HEK293 (cell line): ENCODE results near the gene RNU6-7.

ENCODE experiments used
- CTCF ChIA-PET: fragments of 350-600 bp; formaldehyde crosslinking; extraction: SDS; loops from one replicate; lab custom pipeline; 2021; ENCODE audit warnings: antibody characterized with exemption; lab: Yijun Ruan, JAX
- POLR2A ChIA-PET: fragments of 300-600 bp; formaldehyde crosslinking; extraction: SDS; loops from one replicate; lab custom pipeline; 2020; ENCODE audit warnings: antibody characterized with exemption, inconsistent platforms; lab: Yijun Ruan, JAX
- H3K27ac ChIP-seq: fragments of 200-500 bp; sonication (Bioruptor generic); 2 replicates; pipeline ENCODE4 v1.5.1; 2014; ENCODE audit warnings: low read depth, low read length, control low read depth, inconsistent platforms; ENCODE audit errors: extremely low read depth
- H3K36me3 ChIP-seq, 2 experiments: fragments of 200-500 bp in 1 of 2; sonication (Bioruptor generic) in 1 of 2; 1 replicate in 1 of 2; 2 replicates in 1 of 2; pipeline ENCODE4 v1.5.1; 2014 to 2017; ENCODE audit warnings: inconsistent platforms in 2 of 2, low read length in 2 of 2; ENCODE audit not compliant: control insufficient read depth in 2 of 2, insufficient read depth in 1 of 2
- H3K4me1 ChIP-seq: fragments of 200-500 bp; sonication (Bioruptor generic); 2 replicates; pipeline ENCODE4 v1.5.1; 2014; ENCODE audit warnings: mild to moderate bottlenecking, low read length, inconsistent platforms; ENCODE audit not compliant: control insufficient read depth, insufficient read depth
- H3K4me3 ChIP-seq: 2 replicates; pipeline ENCODE4 v1.5.1; 2011; ENCODE audit warnings: low read depth, mild to moderate bottlenecking, control low read depth, low read length, moderate library complexity
- H3K9me3 ChIP-seq: fragments of 200-500 bp; sonication (Bioruptor generic); 2 replicates; pipeline ENCODE4 v1.5.1; 2014; ENCODE audit warnings: low read depth, low read length, inconsistent platforms; ENCODE audit not compliant: control insufficient read depth, insufficient read depth
- CTCF ChIP-seq: fragments of 450-650 bp; formaldehyde crosslinking; IDR thresholded peaks from 2 replicates; pipeline ENCODE4 v1.5.1; 2016; ENCODE audit warnings: missing biosample characterization, missing genetic modification characterization
- GLIS2 ChIP-seq: fragments of 450-650 bp; formaldehyde crosslinking; IDR thresholded peaks from 2 replicates; pipeline ENCODE4 v1.5.1; 2016; ENCODE audit warnings: missing biosample characterization, missing genetic modification characterization
- KLF9 ChIP-seq: fragments of 450-650 bp; formaldehyde crosslinking; IDR thresholded peaks from 2 replicates; pipeline ENCODE4 v1.5.1; 2016; ENCODE audit warnings: missing biosample characterization, missing genetic modification characterization, low read depth
- SP7 ChIP-seq: fragments of 450-650 bp; formaldehyde crosslinking; IDR thresholded peaks from 2 replicates; pipeline ENCODE4 v1.5.1; 2016; ENCODE audit warnings: missing biosample characterization, missing genetic modification characterization
- WT1 ChIP-seq: fragments of 450-650 bp; formaldehyde crosslinking; IDR thresholded peaks from 2 replicates; pipeline ENCODE4 v1.5.1; 2016; ENCODE audit warnings: missing biosample characterization, missing genetic modification characterization
- ZBTB17 ChIP-seq: fragments of 450-650 bp; formaldehyde crosslinking; IDR thresholded peaks from 2 replicates; pipeline ENCODE4 v1.5.1; 2016; ENCODE audit warnings: missing biosample characterization, missing genetic modification characterization
- ZFP37 ChIP-seq: fragments of 450-650 bp; formaldehyde crosslinking; IDR thresholded peaks from 2 replicates; pipeline ENCODE4 v1.5.1; 2016; ENCODE audit warnings: missing biosample characterization, missing genetic modification characterization
- ZIC2 ChIP-seq: fragments of 450-650 bp; formaldehyde crosslinking; IDR thresholded peaks from 2 replicates; pipeline ENCODE4 v1.5.1; 2016; ENCODE audit warnings: missing biosample characterization, missing genetic modification characterization
- ZNF10 ChIP-seq: fragments of 450-650 bp; formaldehyde crosslinking; IDR thresholded peaks from 2 replicates; pipeline ENCODE4 v1.5.1; 2017; ENCODE audit warnings: missing biosample characterization, missing genetic modification characterization
- ZNF138 ChIP-seq: fragments of 450-650 bp; formaldehyde crosslinking; IDR thresholded peaks from 2 replicates; pipeline ENCODE4 v1.5.1; 2016; ENCODE audit warnings: missing biosample characterization, missing genetic modification characterization, borderline replicate concordance
- ZNF19 ChIP-seq: fragments of 450-650 bp; formaldehyde crosslinking; IDR thresholded peaks from 2 replicates; pipeline ENCODE4; 2016; ENCODE audit warnings: missing biosample characterization, missing genetic modification characterization, low read depth
- ZNF302 ChIP-seq: fragments of 450-650 bp; formaldehyde crosslinking; IDR thresholded peaks from 2 replicates; pipeline ENCODE4 v1.5.1; 2016; ENCODE audit warnings: missing biosample characterization, missing genetic modification characterization, low read depth
- ZNF350 ChIP-seq: fragments of 450-650 bp; formaldehyde crosslinking; IDR thresholded peaks from 2 replicates; pipeline ENCODE4 v1.5.0; 2017; ENCODE audit warnings: missing biosample characterization, mild to moderate bottlenecking, missing genetic modification characterization
- ZNF426 ChIP-seq: fragments of 450-650 bp; formaldehyde crosslinking; IDR thresholded peaks from 2 replicates; pipeline ENCODE4 v1.5.1; 2017; ENCODE audit warnings: missing biosample characterization, missing genetic modification characterization, mild to moderate bottlenecking, inconsistent platforms, moderate library complexity
- ZNF518A ChIP-seq: fragments of 450-650 bp; formaldehyde crosslinking; conservative IDR thresholded peaks from 2 replicates; pipeline ENCODE4 v1.5.1; 2016; ENCODE audit warnings: low read depth, missing biosample characterization, missing genetic modification characterization
- ZNF596 ChIP-seq: fragments of 450-650 bp; IDR thresholded peaks from 2 replicates; pipeline ENCODE4 v1.5.0; 2018; ENCODE audit warnings: missing biosample characterization, mild to moderate bottlenecking, missing genetic modification characterization, moderate library complexity
- ZNF600 ChIP-seq: fragments of 450-650 bp; formaldehyde crosslinking; IDR thresholded peaks from 2 replicates; pipeline ENCODE4 v1.5.1; 2016; ENCODE audit warnings: missing biosample characterization, missing genetic modification characterization
- ZNF645 ChIP-seq: fragments of 450-650 bp; formaldehyde crosslinking; IDR thresholded peaks from 2 replicates; pipeline ENCODE4; 2016; ENCODE audit warnings: missing biosample characterization, missing genetic modification characterization
- ZNF768 ChIP-seq: fragments of 450-650 bp; formaldehyde crosslinking; IDR thresholded peaks from 2 replicates; pipeline ENCODE4 v1.5.1; 2018; ENCODE audit warnings: missing biosample characterization, mild to moderate bottlenecking, missing genetic modification characterization
- ZSCAN30 ChIP-seq: fragments of 450-650 bp; IDR thresholded peaks from 2 replicates; pipeline ENCODE4 v1.5.1; 2018; ENCODE audit warnings: missing biosample characterization, mild to moderate bottlenecking, missing genetic modification characterization, moderate library complexity
- ZSCAN4 ChIP-seq: fragments of 450-650 bp; formaldehyde crosslinking; IDR thresholded peaks from 2 replicates; pipeline ENCODE4 v1.5.1; 2017; ENCODE audit warnings: missing biosample characterization, missing genetic modification characterization
- ZXDB ChIP-seq: fragments of 450-650 bp; formaldehyde crosslinking; IDR thresholded peaks from 2 replicates; pipeline ENCODE4 v1.5.1; 2016; ENCODE audit warnings: missing biosample characterization, missing genetic modification characterization

RNU6-7 gene

DNA sequence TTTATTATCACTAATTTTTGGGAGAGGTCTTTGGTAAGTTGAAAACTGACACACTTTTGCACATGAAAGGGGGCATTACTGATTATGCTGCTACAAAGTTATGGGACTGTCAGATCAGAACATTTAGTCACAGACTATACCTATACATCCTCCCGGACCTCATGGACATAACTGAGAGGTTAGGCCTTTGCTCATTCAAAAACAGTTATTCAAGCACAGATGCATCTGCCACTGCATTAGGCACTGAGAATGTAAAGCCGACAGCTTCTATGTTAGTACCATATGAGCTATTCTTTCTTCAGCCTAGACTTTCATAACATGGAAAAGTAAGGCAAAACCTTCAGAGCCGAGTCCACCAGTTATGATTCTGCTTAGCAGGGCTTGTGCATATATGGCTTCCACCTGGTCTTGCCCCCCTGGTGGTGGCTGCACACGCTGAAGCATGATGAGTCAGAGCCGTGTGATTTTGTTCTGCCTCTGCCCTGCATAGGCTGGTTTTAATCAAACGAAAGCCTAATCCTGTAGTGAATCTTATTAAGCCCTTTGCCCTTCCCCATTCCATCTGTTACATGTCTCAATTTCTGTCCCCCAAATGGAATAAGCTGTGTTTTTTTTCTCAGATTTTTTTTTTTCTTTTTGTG is 23.0 kb downstream of the RNU6-7 start (continued):
- TF ChIP-seq ZXDB (tag by site-specific recombination) (peak; percentile 20), ZSCAN4 (peak; percentile 87), KLF9 (tag by site-specific recombination) (no peak), ZNF600 (tag by site-specific recombination) (peak; percentile 89), ZIC2 (0 out of 2 replicates have a peak, but pooled peaks have one; percentile 9), ZBTB17 (tag by site-specific recombination) (peak; percentile 72), ZNF596 (tag by site-specific recombination) (no peak), SP7 (tag by site-specific recombination) (no peak), WT1 (no peak), ZNF768 (tag by site-specific recombination) (no peak), GLIS2 (tag by site-specific recombination) (no peak), ZNF518A (tag by site-specific recombination) (peak; percentile 44), ZNF302 (tag by site-specific recombination) (no peak), CTCF (tag by site-specific recombination) (peak; percentile 65; the same call in 1 of the 2 replicates), ZFP37 (no peak), ZNF426 (no peak), ZNF138 (tag by site-specific recombination) (no peak), ZNF10 (tag by site-specific recombination) (no peak)

- H3K9me3 ChIP-seq: no peaks in the 10 kb centered on the region
- no peak overlapping the region for H3K27ac ChIP-seq
- POLR2A ChIA-PET: no interaction called here
- peaks cover 21% of the 10 kb centered on the region for H3K4me1 ChIP-seq
- H3K36me3 ChIP-seq: no peaks in the 10 kb centered on the region
- CTCF ChIA-PET: interaction anchor here (0.7 to 1.3 kb wide), 2 partner anchors 26 to 85 kb away, joined by 3 read pairs; no protein-coding TSS in a partner anchor
- H3K4me3 ChIP-seq: no peak overlapping the region
- TF ChIP-seq ZSCAN30 (tag by site-specific recombination): no peak
- TF ChIP-seq ZNF645 (tag by site-specific recombination): no peak
- no peak for TF ChIP-seq ZNF350 (tag by site-specific recombination)
- 0 out of 2 replicates have a peak, but pooled peaks have one; percentile 8 for TF ChIP-seq ZNF518A (tag by site-specific recombination)
- 0 out of 2 replicates have a peak, but pooled peaks have one; percentile 1 for TF ChIP-seq ZNF600 (tag by site-specific recombination)
- TF ChIP-seq ZNF19 (tag by site-specific recombination): no peak
- 0 out of 2 replicates have a peak, but pooled peaks have one; percentile 12 for TF ChIP-seq ZBTB17 (tag by site-specific recombination)
Measured at GRCh38 chr14:32225378-32225920, 23.6 kb downstream of the RNU6-7 start.
